Chondrocyte (in vitro differentiated cells): Measurements from ENCODE around the gene DYNC2LI1. TPM values are rescaled to one million over a fixed set of nuclear protein-coding genes. Genes with fewer than 3 reads are reported as not detected.

Experiments used
- DNase-seq: peaks from one replicate; pipeline ENCODE4 v3.0.0; 2021; ENCODE audit warnings: mixed read lengths, low spot score
- H3K27ac Mint-ChIP-seq: one replicate; pipeline ENCODE4 v1.8.0; 2021; ENCODE audit warnings: mild to moderate bottlenecking, moderate library complexity, mixed read lengths; ENCODE audit not compliant: unreplicated experiment
- H3K27me3 Mint-ChIP-seq: 2 replicates; pipeline ENCODE4 v1.8.0; 2021; ENCODE audit warnings: low read depth, mixed read lengths
- H3K36me3 Mint-ChIP-seq: 2 replicates; pipeline ENCODE4 v1.8.0; 2021; ENCODE audit warnings: low read depth, mixed read lengths
- H3K4me1 Mint-ChIP-seq: 2 replicates; pipeline ENCODE4 v1.8.0; 2021; ENCODE audit warnings: low read depth, mild to moderate bottlenecking, mixed read lengths
- H3K4me3 Mint-ChIP-seq: one replicate; pipeline ENCODE4 v1.8.0; 2021; ENCODE audit warnings: mild to moderate bottlenecking, moderate library complexity, mixed read lengths; ENCODE audit not compliant: unreplicated experiment
- H3K9me3 Mint-ChIP-seq: 2 replicates; pipeline ENCODE4 v1.8.0; 2021; ENCODE audit warnings: low read depth, mixed read lengths
- CTCF ChIP-seq: fragments of 200-600 bp; sonication (generic); IDR thresholded peaks from 2 replicates; pipeline ENCODE4 v1.5.0; 2021; ENCODE audit warnings: antibody characterized with exemption, mild to moderate bottlenecking, moderate library complexity
- total RNA-seq: library from RNA; stranded (reverse); gene quantifications from 3 replicates; pipeline ENCODE4 v1.2.1, GENCODE V29; 2021

DYNC2LI1 gene
- total RNA-seq, 1 donor from 2014 or later, result 10.8 TPM

GRCh38 chr2:43853141-43854081, 79.6 kb downstream of the DYNC2LI1 start:
- H3K27me3 Mint-ChIP-seq, result peaks cover 41% of the 10 kb centered on the region
- H3K4me1 Mint-ChIP-seq, result peaks cover 3% of the 10 kb centered on the region

GRCh38 chr2:43854671-43855070, 80.8 kb downstream of the DYNC2LI1 start:
- TF ChIP-seq CTCF, result no peak
- DNase-seq, result no peak
- Mint-ChIP-seq H3K4me1 (peaks cover 3% of the 10 kb centered on the region), H3K27ac (no peak overlapping the region), H3K9me3 (no peaks in the 10 kb centered on the region), H3K36me3 (no peaks in the 10 kb centered on the region), H3K27me3 (peaks cover 54% of the 10 kb centered on the region), H3K4me3 (no peak overlapping the region)

More at GRCh38 chr2:43853141-43854081, 79.6 kb downstream of the DYNC2LI1 start:
- H3K36me3 Mint-ChIP-seq, result no peaks in the 10 kb centered on the region
- DNase-seq, result no peak
- no peak overlapping the region for H3K4me3 Mint-ChIP-seq
- no peak overlapping the region for H3K27ac Mint-ChIP-seq
- no peaks in the 10 kb centered on the region for H3K9me3 Mint-ChIP-seq
- no peak for TF ChIP-seq CTCF

- peaks cover 58% of the 10 kb centered on the region for H3K27me3 Mint-ChIP-seq
- DNase-seq, result no peak
- no peaks in the 10 kb centered on the region for H3K9me3 Mint-ChIP-seq
- H3K27ac Mint-ChIP-seq, result no peak overlapping the region
- TF ChIP-seq CTCF, result no peak
- H3K4me1 Mint-ChIP-seq, result peaks cover 3% of the 10 kb centered on the region
- H3K36me3 Mint-ChIP-seq, result no peaks in the 10 kb centered on the region
- no peak overlapping the region for H3K4me3 Mint-ChIP-seq
Observed at GRCh38 chr2:43855292-43855691, 81.5 kb downstream of the DYNC2LI1 start.

Other genes starting within 250 kb of the DYNC2LI1 start
- 23.6 to 68.0 TPM (median 28.4 TPM) in 3 replicates for gene THADA, start 178.0 kb upstream of the DYNC2LI1 start, total RNA-seq
- gene PLEKHH2, start 136.8 kb upstream of the DYNC2LI1 start, total RNA-seq, result 4.9 to 13.7 TPM (median 5.5 TPM) in 3 replicates
- not detected in 3 replicates for gene C1GALT1C1L, start 97.6 kb upstream of the DYNC2LI1 start, total RNA-seq
- not detected in 3 replicates for gene ABCG5, start 64.8 kb downstream of the DYNC2LI1 start, total RNA-seq
- gene ABCG8, start 64.9 kb downstream of the DYNC2LI1 start, total RNA-seq, result not detected in 3 replicates
- gene LRPPRC, start 221.9 kb downstream of the DYNC2LI1 start, total RNA-seq, result 50.9 to 59.1 TPM (median 52.1 TPM) in 3 replicates